IPS DF 4.7 (cell line): Measurements from ENCODE around the gene SORCS2.

Experiments used
- DNase-seq: peaks from one replicate; pipeline ENCODE4 v3.0.0-alpha.2; 2013; ENCODE audit warnings: low spot score; ENCODE audit errors: extremely low read depth

The SORCS2 gene

DNA sequence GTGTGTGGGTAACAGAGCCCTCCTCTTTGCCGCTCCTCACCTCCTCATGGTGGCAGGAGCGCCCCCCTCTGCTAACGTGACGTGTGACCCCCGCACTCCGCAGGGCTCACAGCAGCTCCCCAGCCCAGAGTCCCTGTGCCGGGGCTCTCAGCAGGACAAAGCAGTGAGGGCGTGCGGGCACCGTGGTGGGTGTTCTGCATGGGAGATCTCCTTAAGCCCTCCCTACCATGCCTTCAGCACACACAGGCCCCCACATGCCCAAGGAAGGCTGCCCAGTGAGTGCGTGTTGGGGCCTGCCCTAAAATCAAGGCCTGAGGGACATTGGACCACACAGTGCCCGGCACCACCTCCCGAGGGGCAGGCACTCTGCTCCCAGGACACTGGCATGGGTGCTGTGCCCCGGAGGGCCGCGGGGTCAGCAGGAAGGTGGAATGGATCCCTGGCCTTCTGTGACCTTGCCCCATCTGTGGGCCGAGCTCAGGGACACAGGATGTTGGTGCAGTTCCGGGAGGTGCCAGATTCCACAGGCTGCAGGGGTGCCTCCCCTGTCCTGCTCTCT lies 232.3 kb downstream of the SORCS2 start:
- no peak for DNase-seq

DNA sequence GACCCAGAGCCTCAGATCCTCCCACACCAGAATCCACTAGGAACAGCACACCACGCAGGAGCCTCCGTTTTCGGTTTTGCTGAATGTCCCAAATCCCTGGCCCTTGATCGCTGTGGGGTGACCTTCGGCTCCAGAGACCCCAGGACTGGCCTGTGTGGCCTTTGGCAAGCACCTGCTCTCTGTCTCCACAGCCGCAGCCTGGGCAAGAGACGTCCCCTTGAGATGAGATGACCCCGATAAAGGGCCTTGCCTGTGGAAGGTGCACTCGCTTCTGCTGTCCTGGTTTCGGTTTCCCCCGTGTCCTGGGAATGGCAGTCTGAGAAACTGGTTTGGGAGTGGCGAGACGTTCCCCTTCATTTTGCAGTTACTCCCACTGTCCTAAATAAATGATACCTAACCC lies 232.8 kb downstream of the SORCS2 start:
- no peak for DNase-seq

DNA sequence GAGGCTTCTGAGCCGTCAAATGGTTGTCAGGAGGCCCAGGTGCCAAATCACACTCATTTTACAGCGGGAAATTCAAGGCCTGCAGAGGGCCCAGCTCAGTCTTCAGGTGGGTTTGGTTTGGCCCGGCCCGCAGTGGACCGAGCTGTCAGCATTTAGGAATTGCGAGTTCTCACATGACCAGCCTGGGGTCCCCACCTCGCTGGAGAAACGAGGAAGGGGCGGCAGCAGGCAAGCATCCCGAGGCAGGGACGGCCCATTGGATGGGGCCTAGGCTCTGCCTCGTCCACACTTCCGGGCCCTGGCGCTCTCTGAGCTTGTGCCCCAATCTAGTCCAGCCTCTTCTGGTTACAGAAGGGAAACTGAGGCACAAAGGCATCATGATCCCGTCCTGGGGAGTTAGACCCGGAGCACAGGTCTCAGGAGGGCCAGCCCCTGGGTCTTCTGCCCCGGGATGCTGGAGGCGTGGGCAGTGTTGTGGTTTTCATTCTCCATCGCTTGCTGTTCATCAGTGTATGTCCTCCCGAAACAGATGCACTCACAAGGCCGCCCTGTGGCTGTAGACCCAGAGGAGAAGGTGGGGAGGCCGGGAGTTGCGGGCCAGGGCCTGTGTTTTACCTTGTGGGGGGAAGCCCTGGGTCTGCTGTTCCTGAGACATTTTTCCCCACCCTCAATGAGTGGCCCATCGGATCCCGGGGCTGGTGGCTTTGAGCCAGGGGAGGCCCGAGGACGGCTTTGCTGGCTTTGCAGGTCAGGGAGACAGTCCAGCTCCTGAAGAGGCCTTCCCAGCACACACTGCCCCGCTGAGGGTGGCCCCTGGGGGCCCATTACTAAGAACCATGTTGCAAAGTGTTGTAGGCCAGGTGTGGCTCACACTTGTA lies 233.5 kb downstream of the SORCS2 start:
- no peak for DNase-seq

DNA sequence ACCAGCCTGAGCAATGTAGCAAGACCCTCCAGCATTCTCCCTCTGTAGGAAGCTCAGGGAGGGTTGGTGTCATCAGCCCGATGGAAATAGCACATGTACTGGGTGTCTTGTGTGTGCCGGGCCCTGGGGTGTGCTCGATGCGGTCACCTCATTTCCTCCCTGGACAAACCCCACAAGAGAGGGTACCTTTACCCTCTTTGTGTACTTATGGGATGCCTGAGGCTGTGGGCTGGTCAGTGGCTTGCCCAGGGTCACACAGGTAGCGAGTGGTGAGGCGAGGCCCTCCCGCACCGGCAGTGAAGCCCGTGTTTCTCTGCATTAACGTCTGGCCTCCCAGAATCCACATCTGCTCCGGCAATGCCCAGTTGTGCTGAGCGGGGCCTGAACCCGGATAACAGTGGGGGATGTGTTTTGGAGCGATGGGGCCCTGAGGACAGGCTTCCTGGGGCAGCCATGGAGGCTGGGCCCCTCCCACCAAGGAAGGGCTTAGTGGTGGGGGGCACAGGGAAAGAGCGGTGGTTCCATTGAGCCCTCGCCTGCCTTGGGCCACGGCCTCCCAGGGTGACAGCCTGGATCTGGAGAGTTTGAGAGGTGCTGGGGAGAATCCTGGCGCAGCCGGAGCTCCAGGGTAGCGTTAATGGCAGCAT lies 234.3 kb downstream of the SORCS2 start:
- DNase-seq: no peak

DNA sequence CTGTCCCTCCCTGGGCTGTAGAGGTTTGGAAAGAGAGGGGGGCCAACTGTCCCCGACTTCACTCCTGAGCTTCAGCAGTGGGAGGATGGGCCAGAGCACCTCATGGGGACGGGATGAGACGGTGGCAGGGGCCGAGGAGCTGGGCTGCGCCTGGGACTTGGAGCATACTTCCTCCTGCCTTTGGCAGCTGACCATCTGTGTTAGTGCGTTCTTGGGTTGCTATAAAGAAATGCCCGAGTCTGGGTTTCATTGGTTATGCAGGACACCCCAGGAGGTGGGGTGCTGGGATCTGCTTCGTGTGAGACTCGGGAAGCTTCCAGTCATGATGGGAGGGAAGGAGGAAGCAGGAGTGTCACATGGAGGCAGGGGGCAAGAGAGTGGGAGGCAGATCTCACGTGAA lies 235.0 kb downstream of the SORCS2 start:
- no peak for DNase-seq

DNA sequence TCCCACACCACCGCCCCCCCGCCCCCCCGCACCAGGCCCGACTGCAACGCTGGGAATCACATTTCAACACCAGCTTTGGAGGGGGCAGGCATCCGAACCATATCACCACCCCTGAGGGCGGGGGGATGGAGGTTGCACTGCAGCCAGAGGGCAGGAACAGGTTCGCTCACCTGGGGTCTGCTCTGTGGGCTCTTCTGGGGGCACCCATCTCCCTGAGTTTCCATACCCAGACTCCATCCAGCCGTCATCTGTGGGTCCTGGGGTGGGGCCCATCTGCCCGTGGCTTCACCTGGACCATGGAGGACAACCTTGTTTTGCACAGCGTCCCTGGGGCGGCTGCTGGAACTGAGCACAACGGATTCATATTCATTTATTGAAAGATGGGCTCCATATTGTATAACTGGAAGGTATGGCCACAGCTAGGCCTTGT lies 235.5 kb downstream of the SORCS2 start:
- DNase-seq: no peak

DNA sequence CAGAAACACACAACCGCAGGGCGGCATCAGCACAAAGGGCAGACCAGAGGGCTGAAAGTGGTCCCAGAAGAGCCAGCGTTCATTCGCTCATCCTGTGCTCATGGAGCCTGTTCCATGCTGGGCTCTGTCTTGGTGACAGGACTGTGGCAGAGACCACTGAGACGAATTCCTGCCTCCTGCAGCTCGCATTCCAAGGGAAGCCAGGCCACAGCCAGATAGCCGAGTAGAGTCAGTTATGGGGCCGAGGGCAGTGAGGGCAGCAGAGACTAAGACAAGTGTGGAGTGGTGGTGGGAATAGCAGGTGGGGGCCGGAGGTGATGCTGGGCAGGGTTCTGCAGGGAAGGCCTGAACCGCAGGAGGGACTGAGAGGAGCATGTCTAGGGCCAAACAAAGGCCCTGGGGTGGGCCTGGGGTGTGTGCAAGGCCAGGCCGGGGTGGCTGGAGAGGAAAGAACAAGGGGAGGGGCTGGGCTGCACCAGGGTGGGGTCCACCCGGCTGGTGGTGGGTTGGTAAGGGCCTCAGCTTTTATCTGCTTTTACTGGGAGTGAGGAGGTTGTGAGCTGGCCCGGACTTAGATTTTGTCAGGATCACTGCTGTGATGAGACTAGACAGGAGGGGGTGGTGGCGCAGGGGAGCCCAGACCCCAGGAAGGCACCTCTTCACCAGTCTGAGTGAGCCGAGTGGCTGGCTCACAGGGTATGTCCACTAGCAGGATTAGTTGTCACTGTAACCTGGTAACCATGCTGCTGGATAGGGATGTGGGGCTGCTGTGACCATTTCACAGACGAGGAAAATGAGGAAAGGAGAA lies 236.1 kb downstream of the SORCS2 start:
- DNase-seq: no peak

DNA sequence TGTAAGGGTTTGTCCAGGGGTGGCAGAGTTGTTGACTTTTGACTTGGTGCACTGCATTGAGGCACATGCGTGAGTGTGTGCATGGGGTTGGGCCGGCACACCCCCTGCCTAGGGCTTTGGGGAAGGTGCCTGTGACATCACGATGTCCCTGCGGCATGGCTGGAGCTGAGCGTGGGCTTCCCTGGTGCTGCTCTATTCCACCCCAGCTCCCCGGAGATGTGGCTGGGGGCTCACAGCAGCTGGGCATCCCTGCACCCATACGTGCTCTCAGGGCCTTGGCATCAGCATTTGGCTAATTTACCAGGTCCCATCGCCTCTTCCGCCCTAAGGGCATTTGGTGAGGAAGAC lies 236.7 kb downstream of the SORCS2 start:
- no peak for DNase-seq

DNA sequence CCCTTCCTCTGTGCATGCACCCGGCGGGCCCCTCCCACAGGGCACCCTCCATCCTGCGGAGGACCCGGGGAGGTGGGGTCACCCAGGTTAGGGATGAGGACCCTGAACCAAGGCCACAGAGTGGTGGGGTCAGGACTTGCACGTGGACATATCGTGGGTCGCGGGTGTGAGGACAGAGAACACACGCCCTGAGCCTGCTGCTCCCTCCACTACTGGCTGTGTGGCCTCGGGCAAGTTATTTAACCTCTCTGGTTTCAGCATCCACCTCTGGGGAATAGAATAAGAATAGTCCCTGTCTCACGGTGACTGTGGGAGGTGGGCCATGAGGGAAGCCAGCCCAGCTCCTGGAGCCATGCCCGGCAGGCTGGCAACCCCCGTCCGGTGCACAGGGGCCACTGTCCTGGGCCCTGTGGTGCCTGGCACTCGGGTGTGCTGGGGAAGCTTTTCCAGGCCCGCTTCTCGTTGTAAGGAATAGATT lies 237.3 kb downstream of the SORCS2 start:
- no peak for DNase-seq

DNA sequence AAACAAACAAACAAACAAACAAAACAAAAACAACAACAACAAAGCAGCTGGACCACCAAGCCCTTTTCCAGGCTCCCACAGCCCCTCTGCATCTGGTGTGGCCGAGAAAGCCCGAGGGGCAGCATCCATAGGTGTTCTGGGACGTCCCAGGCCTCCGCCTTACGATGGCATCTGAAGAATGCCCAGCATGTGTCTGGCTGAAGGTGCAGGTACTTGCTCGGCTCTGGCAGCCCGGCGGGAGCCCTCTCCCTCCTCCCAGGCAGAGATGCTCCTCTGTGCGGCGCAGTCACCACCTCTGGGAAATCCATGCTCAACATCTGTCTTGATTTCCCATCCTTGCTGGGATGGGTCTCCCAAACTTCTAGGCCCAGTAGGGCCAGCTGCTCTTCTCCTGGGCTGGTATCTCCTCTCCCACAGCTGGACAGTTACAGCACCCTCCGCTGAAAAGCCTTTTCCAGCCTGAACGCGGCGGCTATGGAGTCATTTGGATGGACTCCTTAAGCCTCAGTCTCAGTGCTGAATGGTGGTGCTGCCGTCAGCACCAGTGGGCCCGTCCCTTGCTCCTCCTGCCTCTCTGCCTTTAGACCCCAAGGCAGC lies 238.1 kb downstream of the SORCS2 start:
- no peak for DNase-seq

DNA sequence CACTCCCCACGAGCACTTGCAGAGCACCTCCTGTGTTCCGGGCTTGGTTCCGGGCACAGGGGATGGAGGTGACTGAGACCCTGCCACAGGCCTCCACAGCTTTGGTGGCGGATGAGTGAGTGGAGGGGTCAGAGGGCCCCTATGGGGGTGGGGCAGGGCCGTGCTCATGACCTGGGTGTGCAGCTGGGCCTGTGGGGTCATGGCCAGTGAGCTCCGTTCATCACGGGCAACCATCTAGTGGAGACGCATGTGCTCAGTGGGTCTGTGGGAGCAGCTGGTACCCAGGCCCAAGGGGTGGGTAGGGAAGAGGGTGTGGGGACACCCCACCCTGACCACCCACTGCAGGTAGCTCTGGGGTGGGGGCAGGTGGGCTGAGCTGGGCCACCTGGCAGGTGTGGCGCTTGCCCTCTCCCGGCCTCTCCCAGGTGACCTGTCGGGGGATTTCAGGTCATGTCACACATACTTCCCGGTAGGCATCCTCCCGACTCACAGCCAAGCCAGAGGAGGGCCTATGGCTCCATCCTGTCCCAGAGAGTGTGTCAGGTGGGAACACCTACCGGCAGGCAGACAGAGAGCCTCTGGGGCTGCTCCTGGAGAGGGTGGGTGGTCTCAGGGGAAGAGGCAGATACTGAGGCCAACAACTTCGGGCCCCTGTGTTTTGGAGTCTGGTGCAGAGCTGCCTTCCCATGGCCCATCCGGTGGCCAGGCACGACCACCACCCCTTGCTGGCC lies 238.8 kb downstream of the SORCS2 start:
- no peak for DNase-seq

DNA sequence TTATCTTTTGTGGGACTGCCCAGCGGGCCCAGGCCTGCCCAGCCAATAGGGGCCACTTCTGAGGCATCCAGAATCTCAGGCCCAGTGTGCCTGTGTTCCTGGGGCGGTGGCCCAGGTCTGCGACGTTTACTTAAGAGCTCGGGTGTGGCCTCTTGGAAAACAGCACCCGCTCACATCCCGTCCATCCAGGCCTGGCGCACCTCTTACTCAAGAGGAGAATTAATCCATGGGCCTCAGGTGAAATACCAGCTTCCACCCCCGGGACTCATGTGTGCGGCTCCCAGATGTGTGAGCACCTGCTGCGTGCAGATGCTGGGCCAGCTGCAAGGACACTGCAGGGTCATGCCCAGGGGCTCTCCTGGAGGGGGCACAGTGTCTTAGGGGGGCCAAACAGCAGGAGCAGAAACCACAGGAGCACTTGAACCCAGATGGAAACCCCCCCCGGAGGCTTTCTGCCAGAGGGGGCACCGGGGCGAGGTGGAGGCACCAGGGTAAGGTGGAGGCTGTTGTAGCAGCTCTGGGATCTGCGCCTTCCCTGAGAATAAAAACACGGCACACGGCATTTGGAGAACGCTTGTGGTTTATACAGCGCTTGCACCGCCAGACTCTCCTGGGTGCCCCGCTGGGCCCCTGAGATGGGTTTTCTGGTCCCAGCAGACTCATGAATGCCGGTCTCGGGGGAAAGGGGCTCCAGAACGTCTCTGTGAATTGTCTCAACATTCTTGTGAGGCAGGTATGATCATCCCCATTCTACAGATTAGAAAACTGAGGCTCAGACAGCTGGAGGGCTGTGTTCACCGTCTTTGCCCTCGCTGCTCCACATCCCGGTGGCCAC lies 239.6 kb downstream of the SORCS2 start:
- no peak for DNase-seq

DNA sequence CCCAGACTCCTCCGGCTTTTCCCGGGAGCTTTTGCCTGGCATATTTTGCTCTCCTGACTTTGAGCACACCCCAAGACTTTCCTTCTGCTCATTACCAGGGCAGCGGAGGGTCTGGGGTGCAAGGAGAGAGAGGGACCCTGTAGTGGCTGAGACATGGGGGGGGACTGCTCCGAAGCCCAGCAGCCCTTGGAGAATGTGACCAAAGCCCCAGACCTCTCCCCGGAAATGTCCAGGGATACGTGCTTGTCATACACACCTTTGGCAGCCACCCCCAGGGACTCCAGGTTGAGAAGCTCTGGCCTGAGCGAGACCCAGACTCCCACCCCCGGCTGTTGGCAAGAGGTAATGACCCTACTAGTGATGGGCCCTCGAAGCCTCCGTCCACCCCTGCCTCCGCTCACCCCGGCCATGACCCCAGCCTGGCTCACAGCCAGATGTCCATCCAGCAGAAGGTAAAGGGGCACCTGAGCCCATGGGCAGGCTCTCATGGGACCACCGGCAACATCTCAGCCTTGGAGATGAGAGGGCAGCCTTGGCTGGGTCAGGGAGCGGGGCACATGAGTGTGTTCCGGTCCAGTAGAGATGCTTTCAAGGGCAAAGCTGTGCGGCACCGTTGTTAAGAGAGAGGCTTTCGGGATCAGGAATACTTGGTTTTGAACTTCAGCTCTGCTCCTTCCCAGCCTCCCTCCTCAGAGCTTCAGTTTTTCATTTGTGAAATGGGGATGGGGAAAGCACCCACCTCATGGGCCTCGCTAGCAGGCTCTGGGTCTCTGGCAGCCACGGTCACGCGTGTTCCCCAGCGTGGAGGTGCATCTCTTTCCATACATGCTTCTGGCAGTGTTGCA lies 240.4 kb downstream of the SORCS2 start:
- DNase-seq: no peak

DNA sequence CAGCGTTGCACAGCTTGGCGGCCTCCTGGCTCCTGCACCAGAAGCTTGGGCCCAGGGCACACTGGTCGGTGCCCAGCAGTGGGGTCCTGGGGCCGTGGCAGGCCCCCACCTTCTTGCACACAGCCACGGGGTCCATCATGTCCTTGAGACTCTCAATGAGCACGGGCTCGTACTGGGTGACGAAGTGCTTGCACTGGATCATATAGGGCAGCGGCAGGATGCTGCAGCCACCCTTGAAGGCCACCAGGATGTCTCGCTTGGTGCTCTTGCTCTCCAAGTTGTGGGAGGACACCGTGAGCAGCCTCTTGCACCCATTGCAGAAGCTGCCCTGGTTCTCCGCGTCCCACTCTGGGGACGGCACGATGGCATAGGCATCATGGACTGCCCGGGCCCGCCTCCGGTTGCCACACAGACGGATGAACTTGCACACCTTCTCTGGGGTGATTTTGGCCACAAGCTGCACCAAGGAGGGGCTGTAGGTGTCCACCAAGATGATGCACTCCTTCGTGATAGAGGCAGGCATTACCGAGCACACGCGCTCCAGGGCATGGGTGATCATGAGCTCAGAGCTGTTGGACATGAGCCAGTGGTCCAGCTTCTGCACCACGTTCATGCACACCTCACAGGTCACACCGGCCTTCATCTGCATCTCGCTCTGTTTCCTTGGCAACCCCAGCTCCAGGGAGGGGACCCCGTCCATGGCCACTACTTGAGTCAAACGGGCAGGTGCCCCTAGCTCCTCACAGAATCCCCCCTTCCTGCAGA lies 241.2 kb downstream of the SORCS2 start:
- DNase-seq: no peak

DNA sequence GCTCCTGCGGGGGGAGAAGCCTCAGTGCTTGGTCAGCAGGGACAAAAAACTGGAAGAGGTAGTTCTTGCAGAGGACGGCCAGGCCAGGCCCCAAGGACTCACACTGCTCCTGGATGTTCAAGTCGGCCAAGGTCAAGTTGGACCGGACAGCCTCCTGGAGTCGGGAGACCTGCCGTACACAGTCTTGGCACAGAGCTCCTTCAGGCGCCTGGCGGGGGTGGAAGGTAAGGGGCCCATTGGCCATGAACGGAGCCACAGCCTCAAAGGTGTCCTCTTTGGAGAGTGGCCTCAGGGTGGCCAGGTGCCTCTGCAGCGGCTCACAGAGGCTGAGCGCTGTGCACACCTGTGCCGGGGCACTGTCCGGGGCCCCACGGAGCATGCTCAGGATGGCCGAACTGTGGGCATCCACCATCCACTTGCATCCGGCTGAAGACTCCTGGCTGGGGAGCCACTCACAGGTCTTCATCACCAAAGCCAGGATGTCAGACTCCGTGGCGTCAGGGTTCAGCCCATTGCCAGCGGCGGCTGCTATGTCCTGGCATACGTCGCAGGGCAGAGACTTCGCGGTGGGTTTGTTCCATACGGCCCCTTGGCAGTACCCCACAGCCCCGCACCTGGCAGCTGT lies 241.9 kb downstream of the SORCS2 start:
- no peak for DNase-seq

DNA sequence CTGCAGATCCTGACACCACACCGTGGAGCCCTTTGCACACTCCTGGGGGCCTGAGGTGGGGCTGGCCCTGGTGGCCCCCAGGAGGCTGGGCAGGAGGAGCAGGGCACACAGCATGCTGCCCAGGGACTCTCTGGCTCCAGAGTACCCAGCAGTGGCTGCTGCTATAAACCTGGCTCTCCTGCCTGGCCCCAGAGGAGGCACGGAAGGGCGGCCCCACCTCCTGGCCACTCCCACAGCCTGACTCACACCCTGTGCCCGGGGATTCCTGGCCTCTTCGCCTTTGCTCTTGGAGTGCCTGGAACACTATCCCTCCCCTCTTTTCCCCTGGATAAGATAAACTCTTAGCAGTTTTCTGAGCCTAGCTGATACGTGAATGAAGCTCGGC lies 242.4 kb downstream of the SORCS2 start, which contains the start of gene PSAPL1:
Gene PSAPL1 (minus strand): TSS at position 165 of the 385 bp plus-strand sequence. CDS start 51 bp downstream, at position 114.
- DNase-seq: no peak

DNA sequence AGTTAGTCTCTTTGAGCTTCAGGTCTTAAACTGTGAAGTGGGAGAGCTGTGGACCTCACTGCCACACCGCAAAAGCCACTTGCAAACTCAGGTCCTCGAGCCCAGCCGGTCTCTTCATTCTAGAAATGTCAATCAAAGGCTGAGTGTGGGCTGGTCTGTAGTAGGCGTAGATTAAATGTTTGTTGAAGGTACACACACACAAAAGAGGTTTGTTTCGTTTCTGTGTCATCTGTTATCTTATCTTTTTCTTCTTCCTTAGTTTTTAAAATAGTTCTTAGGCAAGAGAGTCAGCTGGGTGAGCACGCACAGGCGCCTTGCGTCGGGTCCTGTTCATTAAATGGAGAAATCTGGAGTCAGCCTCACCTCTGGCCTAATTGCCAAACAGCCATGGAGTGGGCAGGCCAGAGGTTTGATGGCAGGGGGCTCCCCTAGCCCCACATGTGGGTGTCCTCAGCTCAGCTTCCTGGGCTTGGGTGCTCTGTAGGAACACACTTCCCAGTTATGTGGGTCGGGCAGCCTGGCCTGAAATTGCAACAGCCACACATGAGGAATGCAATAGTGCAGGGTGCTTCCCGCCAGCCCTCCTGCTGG lies 243.2 kb downstream of the SORCS2 start:
- no peak for DNase-seq
